ENCODE results near the gene TFAP2E.

The TFAP2E gene

GRCh38 chr1:35555601-35556477 lies 17.3 kb upstream of the TFAP2E start:
- in situ Hi-C loops (cut with HindIII; ENCODE audit: low pct_ligation_motif_present, low pct_unique_long_range_greater_than_20kb, low sequenced_read_pairs) = no loop called here
- no peak for DNase-seq

DNA sequence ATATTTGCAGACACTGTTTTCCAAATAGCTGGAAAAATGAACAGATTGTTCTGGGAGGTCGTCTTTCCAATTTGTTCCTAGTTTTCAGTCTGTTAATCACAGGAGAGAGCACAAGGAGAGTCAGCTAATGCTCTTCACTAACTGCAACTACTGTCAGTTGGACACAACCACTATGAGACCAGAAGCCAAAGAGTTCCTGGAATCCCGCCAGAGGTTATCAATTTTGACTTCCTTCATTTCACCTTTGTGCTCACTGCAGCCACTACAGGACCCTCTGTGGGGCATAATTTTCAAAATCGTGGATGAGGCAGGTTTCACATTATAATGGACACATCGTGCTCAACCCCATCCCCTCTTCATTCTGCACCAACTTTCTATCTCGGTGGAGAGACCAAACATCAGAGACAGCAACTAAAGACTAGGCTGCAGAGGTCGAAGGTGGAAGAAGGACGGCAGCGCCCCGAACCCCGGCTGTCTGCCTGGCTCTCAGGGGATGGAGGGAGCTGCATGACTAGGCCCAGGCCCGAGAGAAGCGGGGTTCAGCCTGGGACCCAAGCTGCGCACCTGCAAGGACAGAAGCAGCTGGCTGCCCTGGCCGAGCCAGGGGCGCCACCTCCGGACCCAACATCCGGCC lies 16.5 kb upstream of the TFAP2E start:
- in situ Hi-C loops (cut with HindIII; ENCODE audit: low pct_ligation_motif_present, low pct_unique_long_range_greater_than_20kb, low sequenced_read_pairs) = no loop called here
- no peak for DNase-seq

- in situ Hi-C loops (cut with HindIII; ENCODE audit: low pct_ligation_motif_present, low pct_unique_long_range_greater_than_20kb, low sequenced_read_pairs) = no loop called here
- DNase-seq = peak; percentile 73
Measured at GRCh38 chr1:35557118-35557610, 15.9 kb upstream of the TFAP2E start, which contains the start of gene KIAA0319L. TSS of gene KIAA0319L (minus strand) at chr1:35557403. CDS start at chr1:35554491, 2,912 bp downstream.

GRCh38 chr1:35557611-35558373 lies 15.3 kb upstream of the TFAP2E start, which contains the start of gene NCDN:
TSS of gene NCDN (plus strand) at chr1:35557799. CDS start at chr1:35558191, 392 bp downstream.
- in situ Hi-C loops (cut with HindIII; ENCODE audit: low pct_ligation_motif_present, low pct_unique_long_range_greater_than_20kb, low sequenced_read_pairs) = no loop called here
- peak; percentile 95 for DNase-seq

DNA sequence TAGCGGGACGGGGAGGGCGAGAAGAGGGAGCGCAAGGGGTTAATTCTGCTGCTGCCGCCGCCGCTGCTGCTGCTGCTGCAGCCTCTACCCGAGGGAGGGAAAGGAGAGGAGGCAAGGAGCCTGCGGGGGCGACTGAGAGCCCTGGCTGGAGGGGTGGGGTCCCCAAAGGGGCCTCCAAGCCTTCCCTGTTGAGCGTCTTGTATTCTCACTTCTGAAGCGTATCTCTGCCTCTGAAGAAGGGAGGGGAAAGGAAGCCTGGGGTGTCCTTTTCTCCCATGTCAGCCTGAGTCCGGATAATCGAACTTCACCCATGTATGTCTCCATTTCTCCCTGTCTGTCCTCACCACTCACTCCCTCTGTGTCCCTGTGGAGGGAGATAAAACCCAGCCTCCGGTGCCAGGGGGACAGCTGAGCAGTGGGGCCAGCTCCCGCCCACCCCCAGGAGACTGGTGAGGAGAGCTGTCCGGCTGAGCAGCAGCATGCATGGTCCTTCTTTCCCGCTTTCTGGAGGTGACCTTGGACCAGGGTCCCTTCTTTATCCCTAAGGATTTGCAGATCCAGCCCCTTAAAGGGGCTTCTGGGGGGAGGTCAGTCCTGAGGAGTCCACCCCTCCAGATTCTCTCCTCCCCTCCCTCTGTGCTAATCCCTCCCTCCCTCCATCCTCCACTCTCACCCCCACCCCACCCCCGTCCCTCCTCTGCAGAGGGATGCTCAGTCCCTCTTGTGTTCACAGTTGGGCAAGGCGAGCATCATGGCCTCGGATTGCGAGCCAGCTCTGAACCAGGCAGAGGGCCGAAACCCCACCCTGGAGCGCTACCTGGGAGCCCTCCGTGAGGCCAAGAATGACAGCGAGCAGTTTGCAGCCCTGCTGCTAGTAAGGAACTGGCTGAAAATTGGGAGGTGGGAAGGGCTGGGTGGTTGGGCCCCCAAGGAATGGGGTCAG lies 14.5 kb upstream of the TFAP2E start:
- DNase-seq = no peak
- in situ Hi-C loops (cut with HindIII; ENCODE audit: low pct_ligation_motif_present, low pct_unique_long_range_greater_than_20kb, low sequenced_read_pairs) = no loop called here

DNA sequence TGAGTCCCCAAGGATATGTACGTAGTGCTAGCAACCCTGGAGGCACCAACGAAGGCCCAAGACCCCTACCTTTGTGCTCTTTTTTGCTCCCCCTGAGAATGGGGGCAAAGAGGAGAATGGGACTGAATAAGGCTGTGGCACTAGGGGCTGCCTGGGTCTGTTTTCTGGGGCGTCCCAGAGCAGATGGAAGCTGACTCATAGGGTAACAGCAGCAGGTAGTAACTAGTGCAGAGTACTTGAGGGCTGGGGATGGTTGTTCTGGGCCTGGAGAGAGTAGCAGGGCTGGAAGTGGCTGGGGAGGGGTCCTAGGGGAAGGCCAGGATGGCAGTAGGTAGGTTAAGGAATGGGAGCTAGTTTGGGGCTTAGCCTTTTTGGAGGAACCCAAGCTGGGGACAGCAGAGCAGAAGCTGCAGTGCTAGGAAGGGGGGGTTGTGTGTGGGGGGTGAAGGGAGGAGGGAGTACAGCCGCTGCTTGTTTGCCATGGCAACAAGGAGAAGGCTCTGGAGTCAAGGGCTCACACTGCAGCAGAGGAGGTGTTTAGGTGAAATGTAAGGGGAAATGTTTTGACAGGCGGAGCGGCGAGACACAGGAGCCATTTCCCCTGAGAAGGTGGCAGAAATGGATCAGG lies 13.7 kb upstream of the TFAP2E start:
- in situ Hi-C loops (cut with HindIII; ENCODE audit: low pct_ligation_motif_present, low pct_unique_long_range_greater_than_20kb, low sequenced_read_pairs) = no loop called here
- DNase-seq = no peak

GRCh38 chr1:35560256-35561225 lies 12.6 kb upstream of the TFAP2E start:
- in situ Hi-C loops (cut with HindIII; ENCODE audit: low pct_ligation_motif_present, low pct_unique_long_range_greater_than_20kb, low sequenced_read_pairs) = no loop called here
- DNase-seq = no peak

- DNase-seq = no peak
- in situ Hi-C loops (cut with HindIII; ENCODE audit: low pct_ligation_motif_present, low pct_unique_long_range_greater_than_20kb, low sequenced_read_pairs) = no loop called here
Measured at GRCh38 chr1:35561297-35561971, 11.7 kb upstream of the TFAP2E start.

DNA sequence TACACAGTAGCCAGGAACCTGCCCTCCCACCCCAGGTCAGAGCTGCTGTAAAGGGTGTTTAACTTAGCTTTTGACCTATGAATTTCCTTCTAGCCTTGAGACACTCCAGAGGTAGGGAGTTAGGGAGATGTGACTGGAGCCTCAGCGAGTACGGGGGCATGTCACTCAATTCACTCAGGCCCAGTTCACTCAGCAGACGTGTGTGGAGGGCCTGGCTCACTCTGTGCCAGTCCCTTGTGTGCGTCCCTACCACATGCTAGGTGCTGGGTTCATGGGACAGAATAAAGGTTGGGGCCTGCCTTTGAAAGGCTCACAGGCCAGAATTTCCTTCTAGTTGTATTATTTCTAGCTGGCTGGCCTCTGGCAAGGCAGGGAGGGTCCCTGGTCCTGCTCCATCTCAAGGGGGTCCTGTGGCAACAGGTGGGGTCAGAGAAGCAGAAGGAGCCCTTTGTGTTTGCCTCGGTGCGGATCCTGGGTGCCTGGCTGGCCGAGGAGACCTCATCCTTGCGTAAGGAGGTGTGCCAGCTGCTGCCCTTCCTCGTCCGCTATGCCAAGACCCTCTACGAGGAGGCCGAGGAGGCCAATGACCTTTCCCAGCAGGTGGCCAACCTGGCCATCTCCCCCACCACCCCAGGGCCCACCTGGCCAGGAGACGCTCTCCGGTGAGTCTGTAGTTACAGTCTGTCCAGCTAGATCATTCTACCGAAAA lies 11.0 kb upstream of the TFAP2E start:
- in situ Hi-C loops (cut with HindIII; ENCODE audit: low pct_ligation_motif_present, low pct_unique_long_range_greater_than_20kb, low sequenced_read_pairs) = no loop called here
- DNase-seq = no peak

GRCh38 chr1:35563166-35563565 lies 9.9 kb upstream of the TFAP2E start:
- in situ Hi-C loops (cut with HindIII; ENCODE audit: low pct_ligation_motif_present, low pct_unique_long_range_greater_than_20kb, low sequenced_read_pairs) = no loop called here

GRCh38 chr1:35564037-35564883 lies 8.9 kb upstream of the TFAP2E start:
- in situ Hi-C loops (cut with HindIII; ENCODE audit: low pct_ligation_motif_present, low pct_unique_long_range_greater_than_20kb, low sequenced_read_pairs) = no loop called here
- peak; percentile 67 for DNase-seq

More at GRCh38 chr1:35563166-35563565, 9.9 kb upstream of the TFAP2E start:
- DNase-seq = no peak

DNA sequence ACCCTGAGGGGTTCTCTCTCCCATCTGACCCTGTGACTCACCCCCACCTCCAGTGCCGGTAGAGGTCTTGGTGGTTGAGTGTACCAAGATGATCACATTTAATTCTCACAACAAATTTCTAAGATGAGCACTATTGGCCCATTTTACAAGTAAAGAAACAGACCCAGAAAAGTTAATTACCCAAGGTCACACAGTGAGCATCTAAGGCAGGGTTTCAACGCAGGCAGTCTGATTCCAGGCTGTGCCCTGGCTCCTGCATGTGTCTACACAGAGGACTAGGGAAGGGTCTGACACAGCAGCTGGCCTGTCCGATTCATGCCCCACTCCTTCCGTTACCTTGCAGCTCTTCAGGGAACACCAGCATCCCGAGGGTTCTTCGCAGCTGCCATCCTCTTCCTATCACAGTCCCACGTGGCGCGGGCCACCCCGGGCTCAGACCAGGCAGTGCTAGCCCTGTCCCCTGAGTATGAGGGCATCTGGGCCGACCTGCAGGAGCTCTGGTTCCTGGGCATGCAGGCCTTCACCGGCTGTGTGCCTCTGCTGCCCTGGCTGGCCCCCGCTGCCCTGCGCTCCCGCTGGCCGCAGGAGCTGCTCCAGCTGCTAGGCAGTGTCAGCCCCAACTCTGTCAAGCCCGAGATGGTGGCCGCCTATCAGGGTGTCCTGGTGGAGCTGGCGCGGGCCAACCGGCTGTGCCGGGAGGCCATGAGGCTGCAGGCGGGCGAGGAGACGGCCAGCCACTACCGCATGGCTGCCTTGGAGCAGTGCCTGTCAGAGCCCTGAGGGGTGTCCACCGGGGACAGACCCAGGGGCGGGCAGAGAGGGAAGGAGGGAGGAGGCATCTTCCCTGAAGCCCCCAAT lies 8.0 kb upstream of the TFAP2E start:
- in situ Hi-C loops (cut with HindIII; ENCODE audit: low pct_ligation_motif_present, low pct_unique_long_range_greater_than_20kb, low sequenced_read_pairs) = no loop called here
- no peak for DNase-seq

GRCh38 chr1:35565742-35566133 lies 7.4 kb upstream of the TFAP2E start:
- in situ Hi-C loops (cut with HindIII; ENCODE audit: low pct_ligation_motif_present, low pct_unique_long_range_greater_than_20kb, low sequenced_read_pairs) = no loop called here
- no peak for DNase-seq

All from ACHN (cell line).